ENCODE data around the gene MAPK14. TPM values are rescaled to one million over a fixed set of nuclear protein-coding genes. Genes with fewer than 3 reads are reported as not detected.

The MAPK14 gene
- total RNA-seq, 4 donors from 2014 or later: 62.0 to 117 (median 86.2) TPM

DNA sequence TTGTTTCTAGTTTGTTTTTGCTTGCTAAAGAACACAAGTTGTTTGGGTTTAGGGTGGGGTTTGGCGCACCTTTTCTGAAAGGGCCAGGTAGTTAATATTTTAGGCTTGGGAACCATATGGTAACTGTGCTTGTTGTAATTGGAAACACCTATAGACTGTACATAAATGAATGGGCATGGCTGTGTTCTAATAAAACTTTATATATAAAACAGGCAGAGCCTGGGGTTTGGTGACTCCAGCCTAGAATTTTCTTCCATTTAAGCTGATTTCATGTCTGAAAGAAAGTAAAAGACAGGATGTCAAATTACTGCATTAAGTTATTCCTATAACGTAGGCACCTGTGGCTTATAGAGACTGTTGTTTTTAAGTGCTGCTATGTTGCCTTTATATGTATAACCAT, 66.6 kb downstream of the MAPK14 start:
- Histone ChIP-seq H3K27me3 (no peaks in the 10 kb centered on the region), H3K9me3 (no peaks in the 10 kb centered on the region), H3K4me3 (no peak overlapping the region), H3K4me1 (peaks cover 0 to 5% of the 10 kb centered on the region in 2 donors), H3K27ac (peak overlapping the region; percentile 41 to 65), H3K36me3 (no peaks in the 10 kb centered on the region)
- intact Hi-C loops (cut with DNase I; ENCODE audit: low total_unique reads): no loop called here
- no peak for DNase-seq
- no peak for TF ChIP-seq POLR2A (IDR thresholded peaks at IDR 0.05)
- TF ChIP-seq, protein P1, sequence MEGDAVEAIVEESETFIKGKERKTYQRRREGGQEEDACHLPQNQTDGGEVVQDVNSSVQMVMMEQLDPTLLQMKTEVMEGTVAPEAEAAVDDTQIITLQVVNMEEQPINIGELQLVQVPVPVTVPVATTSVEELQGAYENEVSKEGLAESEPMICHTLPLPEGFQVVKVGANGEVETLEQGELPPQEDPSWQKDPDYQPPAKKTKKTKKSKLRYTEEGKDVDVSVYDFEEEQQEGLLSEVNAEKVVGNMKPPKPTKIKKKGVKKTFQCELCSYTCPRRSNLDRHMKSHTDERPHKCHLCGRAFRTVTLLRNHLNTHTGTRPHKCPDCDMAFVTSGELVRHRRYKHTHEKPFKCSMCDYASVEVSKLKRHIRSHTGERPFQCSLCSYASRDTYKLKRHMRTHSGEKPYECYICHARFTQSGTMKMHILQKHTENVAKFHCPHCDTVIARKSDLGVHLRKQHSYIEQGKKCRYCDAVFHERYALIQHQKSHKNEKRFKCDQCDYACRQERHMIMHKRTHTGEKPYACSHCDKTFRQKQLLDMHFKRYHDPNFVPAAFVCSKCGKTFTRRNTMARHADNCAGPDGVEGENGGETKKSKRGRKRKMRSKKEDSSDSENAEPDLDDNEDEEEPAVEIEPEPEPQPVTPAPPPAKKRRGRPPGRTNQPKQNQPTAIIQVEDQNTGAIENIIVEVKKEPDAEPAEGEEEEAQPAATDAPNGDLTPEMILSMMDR (IDR thresholded peaks at IDR 0.05): no peak

DNA sequence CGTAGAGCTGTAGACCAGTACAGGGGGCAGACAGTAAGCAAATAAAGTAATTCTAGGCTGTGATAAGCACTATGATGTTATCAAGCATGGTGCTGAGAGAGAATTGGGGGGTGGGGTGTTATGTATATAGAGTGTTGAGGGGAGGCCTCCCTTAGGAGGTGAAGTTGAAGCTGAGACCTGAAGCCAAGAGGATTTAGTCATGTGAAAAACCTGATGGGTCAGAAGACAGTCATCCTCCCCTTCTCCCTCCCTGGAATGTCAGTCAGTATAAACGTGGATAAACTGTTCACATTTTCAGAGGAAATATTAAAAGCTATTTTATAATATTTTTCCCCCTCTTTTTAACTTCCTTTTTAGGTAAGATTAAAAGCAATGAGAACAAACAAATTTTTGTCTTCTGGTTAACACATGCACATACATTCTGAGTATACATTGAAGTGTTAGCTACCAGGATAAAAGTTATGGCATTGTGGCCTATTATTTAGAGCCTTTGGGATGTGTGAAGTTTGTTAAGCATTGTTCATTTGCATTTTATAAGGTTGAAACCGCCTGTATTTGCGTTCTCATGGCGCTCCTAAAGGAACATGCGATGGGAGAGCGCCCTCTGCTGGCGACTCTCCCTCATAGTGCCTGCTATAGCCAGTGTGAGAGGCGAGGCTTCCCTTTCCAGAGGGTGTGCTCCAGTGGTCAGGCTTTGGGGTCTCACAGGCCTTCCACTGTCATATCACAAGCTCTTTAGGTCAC, 67.3 kb downstream of the MAPK14 start:
- Histone ChIP-seq H3K4me1 (peaks cover 0 to 5% of the 10 kb centered on the region in 2 donors), H3K4me3 (no peak overlapping the region), H3K36me3 (no peaks in the 10 kb centered on the region), H3K27ac (peak overlapping the region; percentile 41 to 65), H3K27me3 (no peaks in the 10 kb centered on the region), H3K9me3 (no peaks in the 10 kb centered on the region)
- intact Hi-C loops (cut with DNase I; ENCODE audit: low total_unique reads): loop anchor here (5.0 kb wide), 1 partner anchor 68 kb away; the partner anchor contains the start of gene MAPK14
- DNase-seq: peak; percentile 81 to 82
- no peak for TF ChIP-seq POLR2A (IDR thresholded peaks at IDR 0.05)
- TF ChIP-seq, protein P1 (IDR thresholded peaks at IDR 0.05): peak; percentile 94 to 96 (median 94)

DNA sequence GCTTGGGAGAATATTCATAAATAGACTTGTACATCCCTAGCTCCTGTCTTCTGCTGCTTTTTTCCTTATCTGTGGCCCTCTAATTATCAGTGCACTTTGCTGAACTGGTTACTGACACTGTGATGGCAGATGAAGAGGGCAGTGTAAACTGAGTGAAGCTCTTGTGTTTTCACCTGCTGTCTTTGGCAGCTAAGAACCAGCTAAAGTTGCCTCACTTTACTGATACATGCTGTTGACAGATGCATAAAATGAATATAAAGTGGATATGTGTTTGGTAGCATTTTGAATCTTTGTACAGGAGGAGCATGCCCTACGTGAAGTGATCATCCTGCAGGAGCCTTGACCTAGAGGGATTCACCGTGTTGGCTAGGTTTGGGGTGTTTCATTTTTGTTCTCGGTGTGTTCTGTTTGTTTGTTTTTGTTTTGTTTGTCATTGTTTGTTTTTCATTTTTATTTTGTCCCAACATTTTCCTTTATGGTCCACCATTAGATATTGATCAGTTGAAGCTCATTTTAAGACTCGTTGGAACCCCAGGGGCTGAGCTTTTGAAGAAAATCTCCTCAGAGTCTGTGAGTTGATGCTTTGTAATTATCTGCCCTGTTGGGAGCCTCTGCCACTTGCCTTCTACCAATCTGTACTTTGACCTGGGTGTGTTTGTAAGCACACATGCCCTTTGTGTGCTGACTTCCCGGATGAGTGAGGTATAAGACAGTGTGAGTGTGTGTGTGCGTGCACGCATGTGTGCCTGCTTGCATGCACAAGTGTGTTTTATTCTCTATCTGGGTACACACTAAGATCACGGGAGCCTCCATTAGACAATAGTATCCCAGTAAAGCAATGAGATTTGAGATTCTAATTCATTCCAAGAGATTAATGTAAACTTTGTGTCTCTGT, 68.1 kb downstream of the MAPK14 start:
- intact Hi-C loops (cut with DNase I; ENCODE audit: low total_unique reads): loop anchor here (5.0 kb wide), 1 partner anchor 68 kb away; the partner anchor contains the start of gene MAPK14

DNA sequence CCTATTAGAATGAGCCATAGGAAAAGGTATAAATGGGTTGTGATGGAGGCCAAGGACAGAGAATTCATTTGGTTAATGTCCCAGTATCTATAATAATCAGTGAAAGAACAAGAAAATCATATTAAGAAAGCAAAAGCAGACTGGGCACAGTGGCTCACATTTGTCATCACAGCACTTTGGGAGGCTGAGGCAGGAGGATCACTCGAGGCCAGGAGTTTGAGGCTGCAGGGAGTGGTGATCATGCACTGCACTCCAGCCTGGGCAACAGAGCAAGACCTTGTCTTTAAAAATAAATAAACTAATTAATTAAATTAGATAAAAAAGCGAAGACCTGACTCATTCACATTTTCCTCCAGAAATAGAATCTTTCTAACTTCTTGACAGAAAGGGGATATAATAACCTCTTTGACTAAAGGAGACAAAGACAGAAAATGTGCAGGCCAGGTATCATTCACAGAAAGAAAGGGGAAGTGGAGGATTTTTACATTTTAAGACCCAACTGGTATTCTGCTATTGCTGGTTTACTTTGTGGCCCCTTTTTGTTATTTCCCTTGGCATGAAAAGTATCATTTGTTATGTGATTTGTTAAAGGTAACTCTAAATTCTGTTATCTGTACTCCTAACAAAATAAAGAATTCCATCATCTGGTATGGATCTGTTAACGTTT, 70.8 kb downstream of the MAPK14 start:
- intact Hi-C loops (cut with DNase I; ENCODE audit: low total_unique reads): loop anchor here (5.0 kb wide), 1 partner anchor 71 kb away; the partner anchor contains the start of gene MAPK14
- Histone ChIP-seq H3K9me3 (no peaks in the 10 kb centered on the region), H3K4me3 (no peak overlapping the region), H3K4me1 (peaks cover 0 to 5% of the 10 kb centered on the region in 2 donors), H3K27ac (peak overlapping the region in 1 of 2 donors; percentile 30), H3K27me3 (no peaks in the 10 kb centered on the region), H3K36me3 (no peaks in the 10 kb centered on the region)
- no peak for DNase-seq
- TF ChIP-seq, protein P1 (IDR thresholded peaks at IDR 0.05): no peak
- no peak for TF ChIP-seq POLR2A (IDR thresholded peaks at IDR 0.05)

More for the DNA sequence above, 68.1 kb downstream of the MAPK14 start:
- H3K9me3 ChIP-seq: no peaks in the 10 kb centered on the region
- TF ChIP-seq, protein P1 (IDR thresholded peaks at IDR 0.05): no peak
- no peak for TF ChIP-seq POLR2A (IDR thresholded peaks at IDR 0.05)
- H3K27ac ChIP-seq: peak overlapping the region; percentile 41 to 65
- no peak overlapping the region for H3K4me3 ChIP-seq
- no peaks in the 10 kb centered on the region for H3K36me3 ChIP-seq
- DNase-seq: no peak
- H3K4me1 ChIP-seq: peaks cover 0 to 5% of the 10 kb centered on the region in 2 donors
- no peaks in the 10 kb centered on the region for H3K27me3 ChIP-seq
